Fibroblast of skin of back (primary cell): ENCODE data around the gene SPOP.

Source experiments
- DNase-seq: peaks from one replicate; pipeline ENCODE4 v3.0.0-alpha.2; 2013

SPOP gene

DNA sequence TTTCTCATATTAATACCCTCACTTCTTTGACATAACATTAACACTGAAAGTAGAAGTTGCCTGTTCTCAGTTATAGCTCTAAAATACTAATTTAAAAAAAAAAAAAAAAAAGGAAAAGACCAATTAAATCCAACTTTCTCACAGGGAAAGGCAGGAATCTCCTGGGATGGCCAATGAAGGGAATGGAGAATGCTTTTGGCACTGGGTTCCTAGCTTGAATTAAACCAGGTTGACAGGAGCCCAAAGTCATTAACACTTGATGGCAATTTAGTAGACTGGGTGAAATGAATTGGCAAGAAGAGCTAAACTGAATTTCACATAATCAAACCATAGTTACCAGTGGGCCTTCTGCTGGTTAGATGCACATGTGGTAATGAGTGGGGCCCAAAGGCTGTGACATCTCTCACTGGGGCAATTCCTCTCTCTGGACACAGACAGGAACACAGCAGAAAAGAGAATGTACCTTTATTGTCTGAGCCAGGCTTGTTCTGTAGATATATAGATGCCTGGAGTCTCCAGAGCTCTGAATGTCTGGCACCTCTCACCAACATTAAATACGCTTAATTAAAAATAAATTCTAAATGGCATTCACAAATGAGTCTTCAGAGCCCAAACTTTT lies 64.6 kb downstream of the SPOP start:
- no peak for DNase-seq

DNA sequence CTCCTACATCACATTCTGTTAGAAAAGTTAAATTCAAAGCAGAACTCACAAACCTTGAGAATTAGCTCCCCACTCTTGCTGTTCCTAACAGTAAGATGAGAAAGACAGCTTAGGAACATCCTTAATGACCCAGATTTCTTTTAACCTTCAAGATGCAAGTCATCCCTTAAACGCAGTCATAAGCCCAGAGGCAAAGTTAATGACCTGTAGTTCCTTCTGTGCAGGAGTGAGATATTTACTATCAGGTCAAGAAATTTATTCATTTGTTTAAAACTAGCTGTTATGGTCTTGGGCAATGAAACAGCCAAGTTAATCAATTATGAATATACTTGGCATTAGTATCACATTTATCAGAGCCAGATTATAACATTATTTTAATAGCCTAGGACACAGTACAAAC lies 65.2 kb downstream of the SPOP start:
- no peak for DNase-seq

DNA sequence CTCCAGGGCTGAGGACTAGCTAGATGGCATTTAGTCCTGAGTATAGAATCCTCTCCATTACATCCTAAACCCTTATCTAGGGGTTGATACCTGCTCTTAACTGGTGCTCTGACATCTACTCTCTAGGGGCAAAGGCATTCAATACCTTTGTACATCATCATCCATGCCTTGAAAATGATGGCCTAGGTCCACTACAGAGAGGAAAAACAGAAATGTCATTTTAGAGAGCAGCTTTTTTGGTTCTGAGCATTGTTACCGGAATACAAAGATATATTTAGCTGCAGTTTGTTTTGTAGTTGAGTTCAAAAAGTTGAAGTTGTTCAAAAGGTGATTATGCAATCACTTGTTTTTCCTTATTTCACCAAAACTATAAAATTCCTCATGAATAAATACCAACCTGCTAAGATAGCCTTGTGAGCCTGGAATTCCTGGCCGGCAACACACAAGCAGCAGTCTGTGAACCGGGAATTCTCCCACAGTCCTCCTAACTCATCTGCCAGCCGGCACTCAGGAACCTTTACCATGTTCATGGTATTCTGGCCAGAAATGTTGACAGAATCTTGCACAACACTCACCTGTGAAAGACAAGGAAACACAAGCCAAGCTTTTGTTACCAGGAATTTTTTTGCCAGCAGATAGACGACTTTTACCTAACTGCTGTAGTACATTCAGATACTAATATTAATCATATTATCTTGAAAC lies 66.9 kb downstream of the SPOP start:
- no peak for DNase-seq

DNA sequence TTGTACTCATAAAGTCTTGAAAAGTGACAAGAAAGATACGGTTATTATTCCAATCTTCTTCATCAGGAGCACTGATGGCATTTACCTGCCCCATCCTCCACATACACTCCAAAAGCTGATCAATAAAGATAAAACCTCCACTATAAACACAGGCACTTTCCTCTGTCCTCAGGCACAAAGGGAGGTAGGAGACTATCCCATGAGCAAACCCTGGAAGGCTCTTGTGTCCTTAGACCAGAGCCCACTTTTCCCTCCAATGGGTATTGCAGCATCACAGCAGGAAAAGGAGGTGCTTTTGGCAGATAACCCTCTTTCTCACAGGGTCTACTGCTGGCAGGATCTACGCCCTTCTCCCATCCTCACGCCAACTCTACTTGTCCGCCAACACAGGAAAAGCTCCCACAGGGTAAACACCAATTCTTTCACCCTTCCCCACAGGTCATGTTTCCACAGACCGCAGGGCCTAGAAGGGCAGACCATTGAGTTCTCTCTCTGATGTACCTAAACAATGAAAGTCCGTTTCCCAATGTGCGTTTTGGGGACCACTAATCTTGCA lies 73.5 kb downstream of the SPOP start:
- no peak for DNase-seq

DNA sequence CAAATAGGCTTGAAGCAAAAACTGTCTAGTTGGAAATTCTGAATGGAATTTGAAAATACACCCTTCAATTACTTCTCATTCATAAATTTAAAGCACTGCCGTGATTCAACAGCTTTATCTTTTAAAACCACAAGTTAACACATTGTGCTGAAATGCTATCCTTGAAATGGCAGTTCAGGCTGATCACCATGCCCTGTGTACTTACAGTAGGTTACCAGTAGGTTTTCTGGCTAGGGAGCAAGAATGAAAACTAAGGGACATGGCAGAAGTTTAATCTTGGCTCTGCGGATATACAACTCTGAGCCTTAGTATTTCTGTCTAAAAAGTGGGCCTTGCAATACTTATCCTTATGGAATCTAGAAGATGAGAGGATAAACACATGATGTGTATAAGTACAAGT lies 74.2 kb downstream of the SPOP start:
- DNase-seq: no peak

DNA sequence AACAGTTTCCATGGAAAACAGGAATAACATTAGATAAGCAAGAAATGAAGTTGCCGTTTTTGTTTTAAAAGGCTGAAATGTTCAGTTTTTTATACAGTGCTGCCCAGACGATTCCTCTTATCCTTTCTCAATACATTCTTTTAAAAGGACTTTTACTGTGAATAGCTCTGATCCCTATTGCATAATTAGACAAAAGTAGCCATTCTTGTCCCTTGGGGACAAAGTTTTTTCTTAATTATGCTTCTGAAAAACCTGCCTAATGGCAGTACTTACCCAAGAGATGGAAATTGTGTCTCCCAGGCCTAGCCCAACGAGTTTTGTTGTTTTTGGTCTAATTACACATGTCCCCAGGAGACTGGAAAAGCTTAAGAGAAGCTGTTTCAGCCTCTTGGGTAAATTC lies 74.7 kb downstream of the SPOP start:
- no peak for DNase-seq

DNA sequence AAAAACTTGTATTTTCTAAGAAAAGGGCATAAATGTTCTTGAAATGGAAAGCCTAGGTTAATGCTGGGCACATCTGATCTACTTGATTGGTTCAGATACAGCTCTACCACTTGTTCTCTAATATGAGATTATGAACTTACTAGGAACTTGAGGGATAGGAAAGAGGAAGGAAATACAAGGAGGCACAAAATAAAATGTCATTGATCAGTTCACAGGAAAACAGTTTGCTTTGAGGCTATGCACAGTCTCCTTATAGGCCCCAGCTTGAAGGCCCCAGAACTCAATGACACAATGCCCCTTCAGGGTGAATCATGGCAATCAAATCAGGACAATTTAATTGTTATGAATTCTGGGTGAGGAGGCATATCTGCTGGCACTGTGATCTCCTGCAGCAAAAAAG lies 75.1 kb downstream of the SPOP start:
- DNase-seq: no peak

DNA sequence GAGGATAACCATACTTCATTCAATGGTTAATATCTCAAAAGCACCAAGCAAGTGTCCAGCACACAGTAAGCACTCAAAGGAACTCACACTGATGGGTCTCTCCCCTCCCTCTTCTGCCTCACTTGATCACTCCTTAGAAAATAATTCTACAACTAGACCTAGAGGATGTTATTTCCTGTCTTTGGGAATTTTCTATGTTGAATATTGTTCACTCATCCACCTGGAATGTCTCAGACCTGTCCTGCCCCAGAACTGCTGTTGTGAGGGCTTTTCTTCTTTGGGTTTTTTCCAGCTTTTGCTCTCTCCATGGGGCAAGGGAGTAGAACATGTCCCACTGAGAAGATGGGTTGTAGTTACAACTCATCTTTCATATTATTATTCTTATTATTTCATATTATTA lies 76.9 kb downstream of the SPOP start:
- DNase-seq: no peak

DNA sequence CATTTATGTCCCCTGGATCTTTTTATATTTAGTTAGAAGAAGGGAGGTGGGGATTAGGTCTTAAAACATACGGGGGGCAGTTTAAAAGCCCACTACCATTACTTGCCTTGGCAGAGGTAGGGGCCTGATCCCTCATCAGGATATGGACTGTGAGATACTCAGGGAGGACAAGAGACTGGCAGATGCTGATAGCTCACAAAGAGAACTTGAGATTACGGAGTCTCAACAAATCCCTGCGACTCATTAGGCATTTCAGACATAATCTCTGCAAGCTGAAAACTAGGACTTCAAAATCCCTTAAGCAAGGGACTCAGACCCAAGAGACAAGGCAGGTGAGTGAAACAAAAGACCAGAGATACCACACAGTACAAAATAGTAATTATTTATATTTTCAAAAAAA lies 79.0 kb downstream of the SPOP start:
- DNase-seq: no peak

DNA sequence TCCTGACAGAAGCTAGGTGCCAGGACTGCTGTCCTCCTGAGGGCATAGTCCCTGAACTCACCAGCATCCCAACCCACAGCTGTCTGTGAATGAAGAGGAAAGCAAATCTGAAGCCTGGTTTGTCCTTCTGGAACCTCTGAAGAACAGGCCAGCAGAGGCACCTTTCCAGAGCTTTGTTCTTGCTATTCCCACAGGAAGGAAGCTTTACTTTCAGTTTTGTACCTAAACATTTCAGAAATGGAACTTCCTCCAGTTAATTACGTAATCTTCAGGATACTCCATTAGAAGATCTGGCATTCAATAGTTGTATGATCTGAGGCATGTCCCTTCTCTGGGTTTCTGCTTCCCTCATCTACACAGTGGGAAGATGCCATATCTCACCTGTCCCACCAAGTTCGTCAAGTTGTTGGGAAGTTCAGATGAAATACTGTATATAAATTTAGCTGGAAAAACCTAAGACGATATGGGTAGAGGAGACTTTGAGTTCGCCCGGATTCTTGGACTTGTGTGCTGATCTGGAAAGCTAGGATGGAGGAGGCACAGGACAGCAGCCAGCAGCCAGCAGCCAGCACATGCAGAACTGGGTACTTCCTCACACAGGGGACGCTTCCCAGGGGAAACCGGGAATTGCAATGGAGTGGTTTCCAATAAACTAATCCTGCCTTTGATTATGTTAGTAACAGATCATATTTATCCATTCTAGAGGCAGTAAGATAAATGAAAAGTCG lies 79.8 kb downstream of the SPOP start:
- no peak for DNase-seq

DNA sequence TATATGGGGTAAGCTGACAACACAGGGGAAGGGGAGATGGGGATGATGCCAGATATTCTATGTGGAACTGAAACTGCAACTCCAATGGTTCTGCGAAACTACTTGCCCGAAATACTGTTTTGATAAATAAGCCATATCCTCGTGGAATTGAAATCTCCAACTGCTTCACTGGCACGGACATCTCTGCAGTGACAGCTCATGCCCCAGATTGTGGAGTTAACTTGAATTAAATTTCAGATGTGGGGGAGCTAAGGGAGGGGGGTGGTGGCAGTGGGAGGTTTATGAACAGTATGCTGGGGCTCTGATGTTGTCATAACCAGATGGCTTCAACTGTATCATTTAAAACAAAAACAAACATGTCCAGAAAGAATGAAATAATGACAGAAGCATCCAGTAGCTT lies 80.5 kb downstream of the SPOP start:
- no peak for DNase-seq

DNA sequence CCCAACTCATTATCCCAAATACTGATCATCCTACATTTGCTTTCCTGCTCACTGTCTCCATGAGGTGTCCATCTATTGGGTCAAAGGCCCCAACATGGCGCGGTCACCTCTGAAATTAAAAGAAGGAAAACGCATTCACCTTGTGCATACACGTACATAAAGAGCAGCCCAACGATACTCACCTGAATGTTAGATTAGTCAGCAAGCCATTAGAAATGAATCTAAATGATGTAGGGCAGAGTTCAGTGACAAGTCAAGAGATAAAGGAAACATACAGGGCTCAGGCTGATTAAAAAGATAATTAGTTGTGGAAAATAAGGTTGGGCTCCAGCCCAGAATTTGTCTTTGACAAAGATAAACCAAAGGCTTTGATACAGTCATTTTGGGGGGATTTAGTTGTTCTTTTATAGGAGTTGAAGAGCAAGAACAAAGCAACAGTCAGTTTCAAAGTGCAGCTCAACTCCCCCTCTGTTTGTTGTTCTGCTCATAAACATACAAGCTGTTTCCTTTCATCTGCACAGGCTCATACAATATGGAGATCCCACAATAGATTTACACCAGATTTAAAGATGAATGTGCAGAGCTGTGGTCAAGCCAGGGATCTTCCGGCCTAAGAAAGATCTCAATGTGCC lies 81.2 kb downstream of the SPOP start:
- no peak for DNase-seq

DNA sequence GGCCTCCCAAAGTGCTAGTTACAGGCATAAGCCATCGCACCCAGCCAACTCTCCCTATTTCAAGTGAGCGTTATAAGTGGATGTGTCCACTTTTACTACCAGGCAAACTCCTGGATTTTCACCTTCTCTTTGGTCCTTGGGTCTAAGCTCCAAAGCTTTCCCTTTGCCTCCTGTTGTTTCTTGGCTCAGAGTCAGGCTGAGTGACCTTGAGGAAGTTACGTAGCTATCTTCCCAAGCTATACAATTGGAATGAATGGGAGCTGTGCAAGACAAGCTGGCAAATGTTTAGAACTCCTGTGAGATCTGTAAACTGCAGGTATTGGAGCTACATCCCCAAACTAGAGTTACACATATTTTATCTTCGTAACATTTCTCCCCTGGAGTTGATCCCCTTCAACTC lies 81.9 kb downstream of the SPOP start:
- no peak for DNase-seq

DNA sequence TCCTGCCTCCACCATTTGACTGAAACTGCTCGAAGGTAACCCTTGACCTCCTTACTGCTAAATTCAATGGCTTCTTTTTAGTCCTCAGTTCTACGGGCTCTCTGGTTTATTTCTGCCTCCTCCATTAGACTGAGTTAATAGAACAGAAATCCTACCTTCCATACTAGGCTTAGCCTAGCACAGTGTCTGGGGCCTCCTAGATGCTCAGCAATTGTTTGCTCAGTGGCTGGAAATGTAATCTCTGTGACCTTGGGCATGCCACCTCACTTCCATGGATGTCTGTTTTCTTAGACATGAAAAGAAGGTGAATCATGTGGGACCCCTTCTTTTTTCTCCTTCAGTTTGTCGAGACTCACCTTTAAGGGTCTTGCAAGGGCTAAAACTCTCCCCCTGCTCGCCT lies 82.6 kb downstream of the SPOP start:
- DNase-seq: no peak

DNA sequence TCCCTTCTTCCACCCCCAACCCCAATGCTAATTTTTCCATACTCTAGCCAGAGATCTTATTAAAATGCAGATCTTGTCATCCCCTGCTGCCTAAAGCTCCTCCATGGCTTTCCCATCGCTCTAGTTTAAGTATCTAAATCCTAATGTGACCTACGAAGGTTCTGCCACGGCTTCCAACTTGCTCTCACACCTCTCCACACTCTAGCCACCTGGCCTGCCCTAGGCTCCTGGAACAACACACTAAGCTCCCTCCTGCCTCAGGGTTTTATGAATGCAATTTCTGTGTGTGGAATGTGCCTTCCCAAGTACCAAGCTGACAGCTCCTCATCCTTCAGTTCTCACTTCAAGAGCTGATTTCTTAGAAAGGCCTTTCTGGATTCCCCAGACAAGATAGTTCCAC lies 85.6 kb downstream of the SPOP start:
- no peak for DNase-seq

DNA sequence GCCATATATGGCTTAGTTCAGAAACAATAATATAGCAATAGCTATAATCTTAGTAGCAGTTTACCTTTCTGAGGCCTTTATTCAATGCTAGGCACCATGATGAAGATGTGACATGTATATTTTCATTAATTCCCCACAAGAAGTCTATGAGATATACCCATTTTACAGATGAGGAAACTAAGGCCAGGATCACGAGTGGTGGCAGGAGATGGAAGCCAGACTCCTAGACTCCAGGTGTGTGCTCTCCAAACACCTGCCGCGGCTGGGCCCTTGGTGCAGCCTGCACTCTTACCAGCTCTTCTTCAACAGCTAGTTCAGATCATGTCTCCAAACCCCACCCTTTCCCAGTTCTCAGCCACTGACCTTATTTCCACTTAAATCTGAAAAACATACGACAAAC lies 87.0 kb downstream of the SPOP start:
- no peak for DNase-seq

DNA sequence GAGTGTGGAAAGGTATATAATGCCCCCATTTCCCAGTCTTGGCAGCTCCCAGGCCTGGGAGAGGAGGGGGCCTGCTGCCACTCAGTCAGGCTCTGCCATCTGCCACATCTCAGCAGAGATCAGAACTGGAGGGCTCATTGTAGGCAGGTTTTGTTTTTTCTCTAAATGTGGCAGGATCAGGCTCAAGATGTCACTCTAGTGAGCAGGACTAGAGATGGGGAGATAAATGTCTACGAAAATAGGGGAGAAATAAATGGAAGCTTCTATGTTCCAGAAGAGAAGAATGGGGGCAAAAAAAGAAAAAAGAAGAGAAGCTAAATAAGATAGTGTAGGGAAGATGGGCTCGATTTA lies 88.3 kb downstream of the SPOP start:
- DNase-seq: no peak

DNA sequence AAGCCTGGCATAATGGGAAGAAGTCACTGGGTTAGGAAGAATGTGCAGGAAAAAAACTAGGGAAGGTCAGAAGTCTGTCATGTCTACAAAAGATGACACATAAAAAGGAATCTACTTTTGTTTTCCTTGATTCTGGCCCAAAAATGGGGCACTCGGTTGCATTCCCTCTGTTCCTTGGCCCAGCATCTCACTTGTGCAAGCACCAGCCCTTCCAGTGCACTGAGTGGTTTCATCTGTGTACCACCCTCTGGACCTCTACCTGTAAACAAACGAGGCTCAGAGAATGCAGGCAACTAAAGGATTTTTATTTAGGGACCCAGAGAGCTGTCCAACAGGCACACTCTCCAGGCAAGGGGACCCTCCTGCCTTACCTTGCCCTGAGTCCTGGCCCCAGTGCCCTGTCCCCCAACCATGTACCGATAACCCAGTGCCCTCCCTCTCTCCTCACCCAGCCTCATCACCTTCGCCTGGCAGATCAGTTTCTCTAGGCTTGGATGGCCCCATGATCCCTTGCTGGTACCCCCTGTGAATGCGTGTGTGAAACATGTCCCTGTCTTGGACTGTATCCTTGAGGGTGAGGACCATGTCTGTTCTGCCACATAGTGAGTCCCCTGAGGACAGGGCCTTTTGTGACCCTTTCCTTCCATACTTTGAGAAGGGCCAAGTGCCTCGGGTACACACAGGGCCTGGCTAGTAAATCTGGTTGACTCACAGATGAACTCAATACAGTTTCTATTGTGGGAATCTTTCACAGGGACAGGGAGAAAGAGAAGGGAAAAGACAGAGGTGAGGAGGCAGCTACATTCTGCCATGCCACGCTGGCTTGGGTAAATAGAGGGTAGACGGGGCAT lies 88.9 kb downstream of the SPOP start:
- peak; percentile 86 for DNase-seq

DNA sequence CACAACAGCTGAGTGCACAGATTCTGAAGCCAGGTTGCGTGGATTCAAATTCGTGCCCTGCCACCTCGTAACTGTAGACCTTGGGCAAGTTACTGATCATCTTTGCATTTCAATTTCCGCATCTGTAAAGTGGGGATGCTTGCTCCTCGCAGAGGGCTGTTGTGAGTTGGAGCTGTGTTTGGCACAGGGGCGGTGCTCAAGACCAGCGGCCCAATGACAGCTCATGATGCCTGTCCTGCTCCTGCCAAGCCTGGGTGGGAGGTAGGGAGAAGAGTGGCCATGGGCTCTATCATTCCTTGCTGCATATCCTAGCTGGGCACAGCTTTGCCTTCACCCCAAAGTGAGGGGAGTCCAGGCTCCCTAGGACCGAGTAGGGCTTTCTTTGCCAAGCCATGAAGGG lies 89.6 kb downstream of the SPOP start:
- no peak for DNase-seq

DNA sequence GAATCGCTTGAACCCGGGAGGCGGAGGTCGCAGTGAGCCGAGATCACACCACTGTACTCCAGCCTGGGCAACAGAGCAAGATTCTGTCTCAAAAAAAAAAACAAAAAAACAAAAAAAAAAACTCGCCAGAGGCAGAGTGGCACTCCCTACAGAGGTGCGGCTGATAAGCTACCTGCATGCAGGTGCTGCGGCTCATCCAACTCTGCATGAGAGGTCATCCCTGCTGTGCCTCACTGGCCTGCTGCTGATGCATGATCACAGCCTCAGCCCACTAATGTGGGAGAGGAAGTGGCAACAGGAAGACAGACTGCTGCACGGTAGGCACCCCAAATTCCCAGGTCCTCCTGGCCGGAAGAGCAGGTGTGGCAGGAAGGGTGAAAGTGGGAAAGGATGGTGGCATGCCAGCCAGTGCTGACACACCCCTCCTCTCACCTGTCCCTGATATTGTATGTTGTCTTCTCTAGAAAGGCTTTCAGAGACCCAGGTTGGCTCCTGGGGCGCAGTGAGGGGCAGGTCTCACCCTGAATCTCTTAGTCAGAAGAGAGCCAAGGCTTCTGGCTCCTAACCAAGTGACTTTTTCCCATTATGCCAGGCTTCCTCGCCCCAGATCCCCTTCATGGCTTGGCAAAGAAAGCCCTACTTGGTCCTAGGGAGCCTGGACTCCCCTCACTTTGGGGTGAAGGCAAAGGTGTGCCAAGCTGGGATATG lies 90.4 kb downstream of the SPOP start:
- DNase-seq: no peak

DNA sequence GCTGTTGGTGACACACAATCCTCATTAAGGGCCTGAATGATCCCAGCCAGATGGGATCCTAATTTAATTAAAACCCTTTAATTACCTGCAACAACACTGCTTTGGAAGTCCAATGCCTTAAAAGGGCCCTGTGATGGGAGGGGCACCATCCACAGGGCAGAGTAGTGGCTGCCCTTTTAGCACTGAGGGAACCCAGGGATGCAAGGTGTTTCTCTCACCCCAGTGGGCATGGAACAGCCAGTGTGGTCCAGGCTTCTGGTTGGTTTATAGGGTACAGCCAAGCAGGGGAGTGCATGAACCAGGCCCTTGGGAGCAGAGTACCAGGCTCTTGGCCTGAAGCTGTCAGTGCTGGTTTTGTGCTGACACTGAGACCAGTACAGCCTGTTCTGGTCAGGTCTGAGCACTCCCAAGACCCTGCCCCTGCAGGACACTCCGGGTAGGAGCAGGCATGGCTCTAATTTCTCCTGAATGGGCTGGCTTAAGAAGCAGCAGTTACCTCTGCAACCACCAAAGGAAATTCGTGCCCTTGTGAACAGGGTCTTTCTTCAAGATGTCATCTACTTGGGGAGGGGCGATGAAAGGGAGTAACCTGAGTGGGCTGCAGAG lies 92.4 kb downstream of the SPOP start:
- no peak for DNase-seq
